WI38 (cell line): ENCODE measurements around the gene IFI44.

Experiments used
- H3K4me3 ChIP-seq: 2 replicates; pipeline ENCODE4 v1.5.1; 2011; ENCODE audit warnings: low read depth, mild to moderate bottlenecking, control low read depth, low read length
- CTCF ChIP-seq: IDR thresholded peaks from 2 replicates; pipeline ENCODE4 v1.5.1; 2012; ENCODE audit warnings: low read depth, mild to moderate bottlenecking, control low read depth, low read length

Gene IFI44

GRCh38 chr1:78690516-78690915 lies 40.9 kb downstream of the IFI44 start:
- no peak for TF ChIP-seq CTCF

GRCh38 chr1:78691995-78692747 lies 42.5 kb downstream of the IFI44 start:
- no peak overlapping the region for H3K4me3 ChIP-seq
- TF ChIP-seq CTCF: no peak

More at GRCh38 chr1:78690516-78690915, 40.9 kb downstream of the IFI44 start:
- H3K4me3 ChIP-seq: no peak overlapping the region

- no peak for TF ChIP-seq CTCF
- H3K4me3 ChIP-seq: no peak overlapping the region
Measured at GRCh38 chr1:78699813-78700212, 50.2 kb downstream of the IFI44 start.

- no peak overlapping the region for H3K4me3 ChIP-seq
- no peak for TF ChIP-seq CTCF
Measured at GRCh38 chr1:78702426-78702825, 52.8 kb downstream of the IFI44 start.

- TF ChIP-seq CTCF: no peak
- H3K4me3 ChIP-seq: no peak overlapping the region
Measured at GRCh38 chr1:78703806-78704205, 54.2 kb downstream of the IFI44 start.

- H3K4me3 ChIP-seq: no peak overlapping the region
- no peak for TF ChIP-seq CTCF
Measured at GRCh38 chr1:78712467-78713051, 62.9 kb downstream of the IFI44 start.

- TF ChIP-seq CTCF: no peak
- H3K4me3 ChIP-seq: no peak overlapping the region
Measured at GRCh38 chr1:78713297-78713696, 63.7 kb downstream of the IFI44 start.
